ENCODE results near the gene RABGAP1L.

Gene RABGAP1L

GRCh38 chr1:175034775-175035174 lies 875.5 kb downstream of the RABGAP1L start:
- Histone ChIP-seq H3K36me3 (ENCODE audit: control insufficient read depth, insufficient read depth, low read length) (no peaks in the 10 kb centered on the region), H3K4me1 (no peaks in the 10 kb centered on the region), H3K9ac (no peak overlapping the region), H3K27ac (no peak overlapping the region), H3K79me2 (no peaks in the 10 kb centered on the region), H3K27me3 (ENCODE audit: control insufficient read depth, insufficient read depth, low read length) (no peaks in the 10 kb centered on the region), H3K9me3 (ENCODE audit: control insufficient read depth, low read length) (no peaks in the 10 kb centered on the region), H3K4me2 (ENCODE audit: low read length) (no peak overlapping the region), H2AFZ (no peak overlapping the region), H3K4me3 (ENCODE audit: low read depth, low read length) (no peak overlapping the region)
- TF ChIP-seq CTCF (IDR thresholded peaks at IDR 0.05) = no peak

DNA sequence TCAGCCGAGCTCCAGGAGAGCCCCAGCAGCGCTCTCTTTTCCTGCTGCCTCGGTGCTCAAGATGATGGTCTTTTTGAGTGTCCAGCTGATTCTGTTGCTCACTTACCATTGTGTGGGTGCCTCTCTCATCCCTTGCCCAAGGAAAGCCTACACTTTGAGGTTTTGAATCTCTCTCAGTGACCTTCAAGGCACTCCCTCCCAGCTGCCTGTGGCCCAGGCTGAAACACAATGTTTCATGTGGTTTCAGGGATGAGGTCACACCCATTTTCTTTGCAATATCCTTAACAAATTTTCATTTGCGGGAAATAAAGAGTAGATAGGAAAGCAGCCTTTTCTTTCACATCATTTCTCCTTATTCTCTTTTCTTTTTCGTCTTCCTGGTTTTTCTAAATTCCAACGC lies 876.5 kb downstream of the RABGAP1L start:
- Histone ChIP-seq H3K27ac (no peak overlapping the region), H3K79me2 (no peaks in the 10 kb centered on the region), H3K36me3 (ENCODE audit: control insufficient read depth, insufficient read depth, low read length) (no peaks in the 10 kb centered on the region), H3K9ac (no peak overlapping the region), H3K4me3 (ENCODE audit: low read depth, low read length) (no peak overlapping the region), H3K4me1 (no peaks in the 10 kb centered on the region), H3K4me2 (ENCODE audit: low read length) (no peak overlapping the region), H3K9me3 (ENCODE audit: control insufficient read depth, low read length) (no peaks in the 10 kb centered on the region), H3K27me3 (ENCODE audit: control insufficient read depth, insufficient read depth, low read length) (no peaks in the 10 kb centered on the region), H2AFZ (no peak overlapping the region)
- TF ChIP-seq CTCF (IDR thresholded peaks at IDR 0.05) = no peak

GRCh38 chr1:175036476-175036875 lies 877.2 kb downstream of the RABGAP1L start:
- no peak overlapping the region for H3K4me2 ChIP-seq (ENCODE audit: low read length)
- no peaks in the 10 kb centered on the region for H3K79me2 ChIP-seq
- H2AFZ ChIP-seq = no peak overlapping the region
- no peaks in the 10 kb centered on the region for H3K9me3 ChIP-seq (ENCODE audit: control insufficient read depth, low read length)
- no peaks in the 10 kb centered on the region for H3K4me1 ChIP-seq
- H3K36me3 ChIP-seq (ENCODE audit: control insufficient read depth, insufficient read depth, low read length) = no peaks in the 10 kb centered on the region
- no peaks in the 10 kb centered on the region for H3K27me3 ChIP-seq (ENCODE audit: control insufficient read depth, insufficient read depth, low read length)
- H3K4me3 ChIP-seq (ENCODE audit: low read depth, low read length) = no peak overlapping the region
- no peak overlapping the region for H3K27ac ChIP-seq
- no peak overlapping the region for H3K9ac ChIP-seq
- no peak for TF ChIP-seq CTCF (IDR thresholded peaks at IDR 0.05)

GRCh38 chr1:175037416-175037815 lies 878.1 kb downstream of the RABGAP1L start:
- Histone ChIP-seq H3K9me3 (ENCODE audit: control insufficient read depth, low read length) (no peaks in the 10 kb centered on the region), H3K4me3 (ENCODE audit: low read depth, low read length) (no peak overlapping the region), H3K79me2 (no peaks in the 10 kb centered on the region), H3K9ac (no peak overlapping the region), H3K4me2 (ENCODE audit: low read length) (no peak overlapping the region), H3K36me3 (ENCODE audit: control insufficient read depth, insufficient read depth, low read length) (no peaks in the 10 kb centered on the region), H3K27ac (no peak overlapping the region), H3K27me3 (ENCODE audit: control insufficient read depth, insufficient read depth, low read length) (no peaks in the 10 kb centered on the region), H2AFZ (no peak overlapping the region), H3K4me1 (no peaks in the 10 kb centered on the region)
- no peak for TF ChIP-seq CTCF (IDR thresholded peaks at IDR 0.05)

- H3K4me2 ChIP-seq (ENCODE audit: low read length) = no peak overlapping the region
- H3K9me3 ChIP-seq (ENCODE audit: control insufficient read depth, low read length) = no peaks in the 10 kb centered on the region
- no peaks in the 10 kb centered on the region for H3K36me3 ChIP-seq (ENCODE audit: control insufficient read depth, insufficient read depth, low read length)
- H3K9ac ChIP-seq = no peak overlapping the region
- H3K79me2 ChIP-seq = no peaks in the 10 kb centered on the region
- H3K27ac ChIP-seq = no peak overlapping the region
- H3K4me3 ChIP-seq (ENCODE audit: low read depth, low read length) = no peak overlapping the region
- H2AFZ ChIP-seq = no peak overlapping the region
- H3K27me3 ChIP-seq (ENCODE audit: control insufficient read depth, insufficient read depth, low read length) = no peaks in the 10 kb centered on the region
- no peaks in the 10 kb centered on the region for H3K4me1 ChIP-seq
- TF ChIP-seq CTCF (IDR thresholded peaks at IDR 0.05) = no peak
Observed at GRCh38 chr1:175040324-175040879, 881.1 kb downstream of the RABGAP1L start.
